Stimulated activated CD8-positive, alpha-beta memory T cell treated with anti-CD3 and anti-CD28 coated beads, Interleukin-12 subunit alpha, Interleukin-12 subunit beta, amount 100 ng/mL, for 1 hour (primary cell): ENCODE results near the gene SYCP3.
A peak's percentile ranks its signal among the peaks of the same experiment; 100 is the strongest.
"Not testable (repeated sequence)": the region's sequence is repeated elsewhere in the genome, so short reads cannot be mapped to it uniquely, and the experiment has no call there.

Experiments used
- DNase-seq: peaks from one replicate; pipeline ENCODE4 v3.0.0-alpha.2; 2020; ENCODE audit warnings: low read depth

The SYCP3 gene

GRCh38 chr12:101713059-101713682 lies 26.1 kb downstream of the SYCP3 start:
- DNase-seq: no peak

- no peak for DNase-seq
These were observed 29.0 kb downstream of the SYCP3 start for GRCh38 chr12:101710288-101710687.

- no peak for DNase-seq
These were observed 32.0 kb downstream of the SYCP3 start for GRCh38 chr12:101707131-101707782.

- DNase-seq: no peak
These were observed 32.9 kb downstream of the SYCP3 start for GRCh38 chr12:101706403-101706802.

GRCh38 chr12:101703487-101703886 lies 35.8 kb downstream of the SYCP3 start:
- no peak for DNase-seq

- no peak for DNase-seq
These were observed 38.9 kb downstream of the SYCP3 start for GRCh38 chr12:101700299-101700820.

- DNase-seq: no peak
These were observed 40.4 kb downstream of the SYCP3 start for GRCh38 chr12:101698800-101699347.

GRCh38 chr12:101697930-101698799 lies 41.1 kb downstream of the SYCP3 start:
- no peak for DNase-seq

GRCh38 chr12:101697197-101697929 lies 41.9 kb downstream of the SYCP3 start, which contains the start of gene CHPT1:
Gene CHPT1 (plus strand): TSS chr12:101697640. CDS start chr12:101697862, 222 bp downstream.
- peak; percentile 27 for DNase-seq

- no peak for DNase-seq
These were observed 42.7 kb downstream of the SYCP3 start for GRCh38 chr12:101696251-101697196.

- no peak for DNase-seq
These were observed 43.6 kb downstream of the SYCP3 start for GRCh38 chr12:101695706-101696105.

GRCh38 chr12:101694986-101695385 lies 44.3 kb downstream of the SYCP3 start:
- no peak for DNase-seq

- no peak for DNase-seq
These were observed 44.9 kb downstream of the SYCP3 start for GRCh38 chr12:101694297-101694848.

GRCh38 chr12:101691503-101692096 lies 47.7 kb downstream of the SYCP3 start:
- no peak for DNase-seq

- no peak for DNase-seq
These were observed 48.6 kb downstream of the SYCP3 start for GRCh38 chr12:101690544-101691098.

GRCh38 chr12:101686176-101686575 lies 53.1 kb downstream of the SYCP3 start:
- DNase-seq: no peak

- DNase-seq: no peak
These were observed 54.2 kb downstream of the SYCP3 start for GRCh38 chr12:101685092-101685491.

- DNase-seq: not testable (repeated sequence)
These were observed 57.6 kb downstream of the SYCP3 start for GRCh38 chr12:101681627-101682026.

GRCh38 chr12:101680647-101681046 lies 58.6 kb downstream of the SYCP3 start:
- DNase-seq: no peak
